GM15510 (cell line): ENCODE data around the gene DTNB.

Source experiments
- POLR2A ChIP-seq: IDR thresholded peaks from 3 replicates; pipeline ENCODE4 v1.6.1; 2011; ENCODE audit warnings: borderline replicate concordance; ENCODE audit not compliant: insufficient read length; ENCODE audit errors: extremely low read depth

Gene DTNB

GRCh38 chr2:25673300-25674076 is at the start of gene DTNB:
Gene DTNB, minus strand, starts transcription at chr2:25673577. Its CDS starts 20,917 bp downstream, at chr2:25652660.
- TF ChIP-seq POLR2A: peak; percentile 63

GRCh38 chr2:25722224-25722623 is 48.8 kb upstream of the DTNB start:
- TF ChIP-seq POLR2A: no peak

DNA sequence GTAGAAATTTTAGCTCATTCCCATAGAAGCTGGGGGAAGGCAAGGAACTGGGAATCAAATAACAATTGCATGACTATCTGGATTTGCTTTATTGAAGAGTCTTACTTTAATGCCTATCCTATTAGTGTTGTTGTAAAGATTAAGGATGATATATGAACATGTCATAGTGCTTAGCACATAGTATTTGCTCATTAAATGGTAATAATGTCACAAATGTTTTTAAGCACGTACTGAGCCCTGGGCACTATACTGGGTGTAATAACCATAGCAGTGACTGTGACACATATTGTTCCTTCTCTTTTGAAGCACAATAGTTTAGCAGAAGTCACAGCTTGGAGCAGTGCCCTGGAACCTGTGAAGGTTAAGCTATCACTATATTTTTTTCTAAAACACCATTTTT is 47.2 kb upstream of the DTNB start:
- TF ChIP-seq POLR2A: no peak

DNA sequence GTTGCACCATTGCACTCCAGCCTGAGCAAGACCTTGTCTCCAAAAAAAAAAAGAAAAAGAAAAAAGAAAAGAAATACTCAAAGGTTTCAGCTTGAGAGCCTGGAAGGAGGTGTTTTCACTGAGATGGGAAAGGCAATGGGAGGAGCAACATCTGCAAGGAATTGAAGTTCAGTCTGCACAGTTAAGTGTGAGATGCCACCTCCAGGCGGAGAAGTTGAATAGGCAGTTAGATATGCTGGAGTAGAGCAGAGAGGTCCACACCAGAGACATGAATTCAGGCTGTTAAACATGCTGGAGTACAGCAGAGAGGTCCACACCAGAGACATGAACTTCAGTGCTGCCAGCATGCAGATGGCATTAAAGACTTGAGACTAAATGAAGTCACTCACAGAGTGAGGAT is 41.4 kb upstream of the DTNB start:
- TF ChIP-seq POLR2A: no peak

DNA sequence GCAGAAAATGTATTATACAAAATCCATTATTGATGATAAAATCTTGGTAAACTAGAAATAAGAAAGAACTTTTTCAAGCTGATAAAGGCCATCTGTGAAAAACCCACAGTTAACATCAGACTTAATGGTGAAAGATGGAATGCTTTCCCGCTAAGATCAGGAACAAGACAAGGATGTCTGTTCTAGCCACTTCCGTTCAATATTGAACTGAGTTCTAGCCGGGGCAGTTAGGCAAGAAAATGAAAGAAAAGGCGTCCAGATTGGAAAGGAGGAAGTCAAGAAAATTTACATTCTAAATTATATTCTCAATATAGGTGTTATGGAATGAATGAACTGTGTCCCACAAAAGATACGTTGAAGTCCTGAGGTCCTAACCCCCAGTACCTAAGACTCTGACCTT is 39.1 kb upstream of the DTNB start:
- TF ChIP-seq POLR2A: no peak

DNA sequence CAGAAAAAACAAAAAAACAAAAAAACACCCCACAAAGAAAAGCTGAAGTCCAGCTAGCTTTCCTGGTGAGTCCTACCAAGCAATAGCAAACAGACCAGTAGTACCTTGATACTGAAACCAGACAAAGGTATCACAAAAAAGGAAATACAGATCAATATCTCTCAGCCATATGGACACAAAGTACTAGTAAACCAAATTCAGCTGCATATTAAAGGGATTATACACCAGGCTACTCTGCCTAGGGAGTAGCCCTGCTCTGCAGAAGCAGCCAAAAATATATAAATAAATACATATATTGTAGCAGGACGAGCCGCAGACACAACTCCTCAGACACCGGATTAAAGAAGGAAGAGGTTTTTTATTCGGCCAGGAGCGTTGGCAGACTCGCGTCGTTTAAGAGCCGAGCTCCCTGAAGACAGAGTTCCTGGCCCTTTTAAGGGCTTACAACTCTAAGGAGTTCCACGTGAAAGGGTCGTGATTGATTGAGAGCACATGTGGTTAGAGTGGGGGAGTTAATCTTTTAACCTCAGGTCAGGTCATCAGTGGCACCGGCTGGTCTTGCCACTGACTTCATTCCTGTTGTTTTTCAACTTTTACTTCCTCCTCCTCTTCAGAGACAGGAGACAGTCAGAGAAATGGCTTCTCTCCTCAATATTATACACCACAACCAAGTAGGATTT is 38.4 kb upstream of the DTNB start:
- no peak for TF ChIP-seq POLR2A

DNA sequence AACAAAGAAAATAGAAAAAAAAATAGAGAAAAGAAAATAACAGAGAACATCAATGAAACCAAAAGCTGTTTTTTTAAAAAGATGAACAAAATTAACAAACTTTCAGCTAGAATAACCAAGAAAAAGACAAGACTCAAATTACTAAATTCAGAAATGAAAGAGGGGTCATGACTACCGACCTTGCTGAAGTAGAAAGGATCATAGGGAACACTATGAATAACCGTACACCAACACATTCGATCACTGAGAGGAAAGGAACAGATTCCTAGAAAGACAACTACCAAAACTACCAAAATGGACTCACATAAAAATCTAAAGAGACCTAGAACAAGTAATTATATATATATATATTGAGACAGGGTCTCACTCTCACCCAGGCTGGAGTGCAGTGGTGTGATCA is 37.4 kb upstream of the DTNB start:
- TF ChIP-seq POLR2A: no peak

- no peak for TF ChIP-seq POLR2A
Observed at GRCh38 chr2:25709349-25709748, 36.0 kb upstream of the DTNB start.

DNA sequence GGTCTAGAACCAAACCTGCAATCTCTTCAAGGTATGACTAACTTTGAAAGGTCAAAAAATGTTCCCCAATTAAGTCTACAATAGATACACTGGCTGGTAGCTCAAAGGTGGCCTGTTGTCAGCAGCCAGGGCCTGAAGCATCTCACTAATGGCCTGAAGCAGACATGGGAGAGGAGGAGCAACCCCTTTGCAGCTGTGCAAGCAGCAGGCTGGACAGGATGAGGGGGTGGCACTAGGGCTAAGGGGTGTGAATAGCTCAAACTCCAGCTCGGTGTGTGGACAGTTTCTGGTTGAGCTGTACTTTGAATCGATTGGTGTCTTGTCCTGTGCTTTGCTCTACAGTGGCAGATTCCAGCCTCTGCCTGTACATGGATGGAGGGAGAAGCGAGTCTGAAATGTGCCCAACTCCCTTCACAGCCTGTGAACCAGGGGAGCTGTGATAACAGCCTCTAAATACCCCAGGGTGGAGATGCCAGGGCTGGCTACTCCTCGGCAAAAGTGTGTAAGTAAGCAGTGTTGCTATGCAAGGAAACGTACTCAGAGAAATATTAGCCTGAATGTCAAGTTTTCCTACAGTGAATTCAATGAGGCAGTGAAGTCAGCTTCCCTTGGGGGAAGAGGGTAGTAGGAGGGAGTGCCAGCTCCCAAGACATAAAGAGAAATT is 34.7 kb upstream of the DTNB start:
- TF ChIP-seq POLR2A: no peak

- no peak for TF ChIP-seq POLR2A
Observed at GRCh38 chr2:25701801-25702200, 28.4 kb upstream of the DTNB start.

DNA sequence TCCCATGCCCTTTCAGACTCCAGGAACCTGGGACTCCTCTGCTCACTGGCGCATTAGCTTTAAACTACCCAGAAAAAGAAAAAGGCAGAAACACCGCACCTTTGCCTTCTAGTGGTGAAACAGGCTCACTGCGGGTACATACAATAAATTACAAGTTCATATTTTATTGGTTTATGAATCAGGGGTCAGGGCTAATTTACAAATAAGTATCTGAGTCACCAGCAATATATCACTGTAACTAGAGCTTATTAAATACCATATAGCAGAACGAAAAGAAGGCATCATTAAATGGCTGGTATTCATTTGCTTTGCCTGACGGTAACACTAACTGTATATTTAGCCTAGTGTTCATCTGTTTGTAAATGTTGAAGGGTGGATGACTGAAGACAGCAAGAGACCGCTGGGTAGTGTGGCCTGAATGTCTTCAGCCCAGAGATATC is 26.9 kb upstream of the DTNB start:
- no peak for TF ChIP-seq POLR2A

DNA sequence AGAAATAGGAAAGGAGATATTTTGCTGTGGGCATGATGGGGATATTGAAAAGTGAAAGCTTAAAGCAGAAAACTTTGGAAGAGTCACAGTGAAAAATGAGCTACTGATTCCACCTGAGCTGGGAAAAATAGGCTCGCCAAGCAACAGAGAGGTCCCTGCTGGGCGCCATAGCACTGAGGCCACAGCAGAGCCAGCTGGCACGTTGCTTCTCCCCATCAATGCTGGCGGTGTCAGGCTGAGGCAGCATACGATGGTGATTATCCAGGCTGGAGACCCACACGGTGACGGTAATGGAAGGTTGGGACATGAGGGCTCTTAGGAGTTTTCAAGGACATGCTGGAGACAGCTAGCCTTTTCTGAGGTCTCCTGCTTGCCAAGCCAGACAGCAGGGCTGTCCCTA is 25.8 kb upstream of the DTNB start:
- no peak for TF ChIP-seq POLR2A

- no peak for TF ChIP-seq POLR2A
Observed at GRCh38 chr2:25698752-25699151, 25.4 kb upstream of the DTNB start.

- TF ChIP-seq POLR2A: no peak
Observed at GRCh38 chr2:25697559-25698341, 24.4 kb upstream of the DTNB start.
